Sigmoid colon (tissue), 4 donors: ENCODE measurements around the gene GZMB.

Experiments
- CTCF ChIP-seq, 4 experiments: fragments of 450-650 bp in 3 of 4; fragments of 200-600 bp in 1 of 4; IDR thresholded peaks; one replicate each; pipeline ENCODE4 v1.5.1; 2016 to 2019; ENCODE audit warnings: antibody characterized with exemption in 4 of 4, mild to moderate bottlenecking in 3 of 4, moderate library complexity in 2 of 4
- EP300 ChIP-seq, 4 donors: sonication (generic); formaldehyde crosslinking; IDR thresholded peaks; one replicate each; pipeline ENCODE4 v1.6.1; 2017; ENCODE audit warnings: antibody characterized with exemption in 4 of 4
- POLR2A ChIP-seq, 2 donors: fragments of 450-650 bp; IDR thresholded peaks; one replicate each; pipeline ENCODE4 v1.6.1; 2016; ENCODE audit warnings: antibody characterized with exemption in 2 of 2, mild to moderate bottlenecking in 2 of 2, moderate library complexity in 2 of 2
- POLR2AphosphoS5 ChIP-seq, 4 donors: sonication (generic); formaldehyde crosslinking; IDR thresholded peaks; one replicate each; pipeline ENCODE4 v1.6.1; 2017; ENCODE audit warnings: antibody characterized with exemption in 4 of 4

DNA sequence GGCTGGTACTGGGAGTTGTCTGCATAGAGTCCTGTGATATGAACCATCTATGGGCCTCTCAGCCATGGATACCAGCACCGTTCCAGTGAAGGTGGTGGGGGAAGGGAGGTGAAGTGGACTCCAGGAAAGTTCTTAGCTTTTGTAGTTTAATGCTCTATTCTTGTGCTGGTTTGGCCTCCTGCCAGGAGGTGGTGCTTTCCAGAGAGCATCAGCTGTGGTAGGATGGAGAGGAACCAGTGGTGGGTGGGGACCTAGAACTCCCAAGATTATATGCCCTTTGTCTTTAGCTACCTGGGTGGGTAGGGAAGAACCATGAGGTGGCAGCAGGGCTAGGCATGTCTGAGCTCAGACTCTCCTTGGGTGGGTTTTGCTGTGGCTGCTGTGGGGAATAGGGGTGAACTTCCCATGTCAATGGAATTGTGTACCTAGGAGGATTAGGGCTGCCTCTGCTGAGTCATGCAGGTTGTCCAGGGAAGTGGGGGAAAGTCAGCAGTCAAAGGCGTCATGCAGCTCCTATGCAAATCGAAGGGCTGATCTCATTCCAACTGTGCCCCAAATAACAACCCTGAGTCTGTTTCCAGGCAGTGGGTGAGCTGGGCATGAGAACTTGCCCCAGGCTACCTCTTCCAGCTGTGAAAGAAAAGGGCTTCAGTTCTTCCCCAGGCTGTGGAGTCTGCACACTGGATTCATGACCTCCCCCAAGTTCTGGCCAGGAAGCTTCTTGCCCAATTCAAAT lies 38.7 kb downstream of the GZMB start:
- TF ChIP-seq POLR2A (IDR thresholded peaks at IDR 0.05): no peak
- no peak for TF ChIP-seq CTCF (IDR thresholded peaks at IDR 0.05)
- no peak for TF ChIP-seq EP300 (IDR thresholded peaks at IDR 0.05)
- TF ChIP-seq POLR2AphosphoS5 (IDR thresholded peaks at IDR 0.05): no peak
